Adrenal gland (tissue), 5 donors: ENCODE data around the gene CREB5.

Experiments used
- CTCF ChIP-seq, 6 experiments: fragments of 450-650 bp in 4 of 6; fragments of 200-600 bp in 2 of 6; sonication (generic) in 1 of 6; IDR thresholded peaks; 1 replicate in 5 of 6; 2 replicates in 1 of 6; pipeline versions ENCODE4 v1.5.1 to v1.8.0; 2016 to 2021; ENCODE audit warnings: antibody characterized with exemption in 6 of 6, mild to moderate bottlenecking in 2 of 6, moderate library complexity in 1 of 6
- POLR2A ChIP-seq, 2 donors: fragments of 450-650 bp; IDR thresholded peaks; one replicate each; pipeline ENCODE4 v1.6.1; 2017; ENCODE audit warnings: antibody characterized with exemption in 2 of 2, mild to moderate bottlenecking in 2 of 2, moderate library complexity in 1 of 2
- donor health status: DM: no; HTN: no; CAD: no.

- TF ChIP-seq CTCF (IDR thresholded peaks at IDR 0.05) (no peak), POLR2A (IDR thresholded peaks at IDR 0.05) (no peak)
These were observed 310.4 kb downstream of the CREB5 start for GRCh38 chr7:28722684-28723083.
